Sigmoid colon (tissue), 7 donors: Measurements from ENCODE around the gene RNASET2. TPM values are rescaled to one million over a fixed set of nuclear protein-coding genes. Genes with fewer than 3 reads are reported as not detected.
"Not testable (repeated sequence)": the region's sequence is repeated elsewhere in the genome, so short reads cannot be mapped to it uniquely, and the experiment has no call there.

ENCODE experiments used
- DNase-seq: peaks from one replicate; pipeline ENCODE4 v3.0.0-alpha.2; 2019
- H3K27ac ChIP-seq, 4 donors: fragments of 200-600 bp; sonication (generic); one replicate each; pipeline ENCODE4 v1.5.1; 2016 to 2019; ENCODE audit warnings: mild to moderate bottlenecking in 1 of 4
- H3K27me3 ChIP-seq, 3 donors: fragments of 200-600 bp; sonication (generic); one replicate each; pipeline ENCODE4 v1.5.1; 2019; ENCODE audit warnings: mild to moderate bottlenecking in 1 of 3
- H3K36me3 ChIP-seq, 4 donors: fragments of 200-600 bp; sonication (generic); one replicate each; pipeline ENCODE4 v1.5.1; 2016 to 2019
- H3K4me1 ChIP-seq, 4 donors: fragments of 200-600 bp; sonication (generic); one replicate each; pipeline ENCODE4 v1.5.1; 2017 to 2019
- H3K4me3 ChIP-seq, 4 donors: fragments of 200-600 bp; sonication (generic); one replicate each; pipeline ENCODE4 v1.5.1; 2017 to 2019; ENCODE audit warnings: mild to moderate bottlenecking in 2 of 4, moderate library complexity in 1 of 4
- H3K9me3 ChIP-seq, 4 donors: fragments of 200-600 bp in 3 of 4; sonication (generic) in 3 of 4; one replicate each; pipeline versions ENCODE4 v1.5.1 to v1.6.1; 2013 to 2019
- EP300 ChIP-seq, 4 donors: sonication (generic); formaldehyde crosslinking; IDR thresholded peaks; one replicate each; pipeline ENCODE4 v1.6.1; 2017; ENCODE audit warnings: antibody characterized with exemption in 4 of 4
- POLR2A ChIP-seq, 2 donors: fragments of 450-650 bp; IDR thresholded peaks; one replicate each; pipeline ENCODE4 v1.6.1; 2016; ENCODE audit warnings: antibody characterized with exemption in 2 of 2, mild to moderate bottlenecking in 2 of 2, moderate library complexity in 2 of 2
- POLR2AphosphoS5 ChIP-seq, 4 donors: sonication (generic); formaldehyde crosslinking; IDR thresholded peaks; one replicate each; pipeline ENCODE4 v1.6.1; 2017; ENCODE audit warnings: antibody characterized with exemption in 4 of 4
- WGBS, 2 donors: extraction: QIAGEN DNeasy Blood & Tissue Kit; methylation state at CpG; one replicate each; pipeline ENCODE4 v1.1.7; 2013; 5-methylcytosine and 5-hydroxymethylcytosine counted together
- intact Hi-C: fragments of 100-400 bp; cut with DNase I; formaldehyde crosslinking; loops from one replicate; pipeline ENCODE4 v1.15.1; 2023
- polyA plus RNA-seq, 3 donors: library from polyadenylated mRNA; stranded (reverse); fragments of 200-250 nt; gene quantifications; one replicate each; pipeline ENCODE4 v1.2.3, GENCODE V29; 2013
- total RNA-seq, 4 donors: library from RNA; depleted of rRNA; stranded (reverse); fragments of >200 nt; gene quantifications; one replicate each; pipeline ENCODE4 v1.1.0, GENCODE V29; 2016
- TF ChIP-seq, protein P1 (sequence below), 4 experiments: fragments of 450-650 bp in 3 of 4; fragments of 200-600 bp in 1 of 4; IDR thresholded peaks; one replicate each; pipeline ENCODE4 v1.5.1; 2016 to 2019; ENCODE audit warnings: antibody characterized with exemption in 4 of 4, mild to moderate bottlenecking in 3 of 4, moderate library complexity in 2 of 4
- donor health status: healthy with polysubstance abuse.
- donor health status: Bipolar disorder and iron deficiency.
- donor health status: healthy.

The RNASET2 gene
- total and polyA plus RNA-seq, 7 donors: 35.4 to 83.9 (median 43.9) TPM

DNA sequence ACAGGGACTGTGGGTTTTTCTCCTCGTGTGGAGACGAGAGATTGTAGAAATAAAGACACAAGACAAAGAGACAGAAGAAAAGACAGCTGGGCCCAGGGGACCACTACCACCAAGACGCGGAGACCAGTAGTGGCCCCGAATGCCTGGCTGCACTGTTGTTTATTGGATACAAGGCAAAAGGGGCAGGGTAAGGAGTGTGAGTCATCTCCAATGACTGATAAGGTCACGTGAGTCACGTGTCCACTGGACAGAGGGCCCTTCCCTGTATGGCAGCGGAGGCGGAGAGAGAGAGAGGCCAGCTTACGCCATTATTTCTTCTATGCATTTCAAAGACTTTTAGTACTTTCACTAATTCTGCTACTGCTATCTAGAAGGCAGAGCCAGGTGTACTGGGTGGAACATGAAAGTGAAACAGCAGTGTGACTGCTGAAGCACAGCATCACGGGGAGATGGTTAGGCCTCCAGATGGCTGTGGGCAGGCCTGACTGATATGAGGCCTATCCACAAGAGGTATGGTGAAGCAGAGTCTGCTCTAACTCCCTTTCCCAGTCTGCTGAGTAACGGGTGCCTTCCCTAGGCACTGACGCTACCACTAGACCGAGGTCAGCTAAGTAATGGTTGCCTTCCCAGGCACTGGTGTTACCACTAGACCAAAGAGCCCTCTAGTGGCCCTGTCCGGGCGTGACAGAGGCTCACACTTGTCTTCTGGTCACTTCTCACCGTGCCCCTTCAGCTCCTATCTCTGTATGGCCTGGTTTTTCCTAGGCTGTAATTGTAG lies 5.3 kb downstream of the RNASET2 start:
- Histone ChIP-seq H3K4me1 (peaks cover 0 to 12% (median 9%) of the 10 kb centered on the region in 4 donors), H3K27ac (peak overlapping the region; percentile 4 to 53 (median 30)), H3K36me3 (peaks cover 0 to 26% (median 2%) of the 10 kb centered on the region in 4 donors)
- intact Hi-C loops: loop anchor here (2.0 to 10.0 kb wide), 2 partner anchors 86 to 164 kb away; no protein-coding TSS in a partner anchor
- peak; percentile 79 for DNase-seq
- WGBS, 2 donors: 55 to 63% methylated on average over 17 of the region's 17 CpGs
- H3K9me3 ChIP-seq, H3K27me3 ChIP-seq, H3K4me3 ChIP-seq: not testable (repeated sequence)
- TF ChIP-seq, protein P1, sequence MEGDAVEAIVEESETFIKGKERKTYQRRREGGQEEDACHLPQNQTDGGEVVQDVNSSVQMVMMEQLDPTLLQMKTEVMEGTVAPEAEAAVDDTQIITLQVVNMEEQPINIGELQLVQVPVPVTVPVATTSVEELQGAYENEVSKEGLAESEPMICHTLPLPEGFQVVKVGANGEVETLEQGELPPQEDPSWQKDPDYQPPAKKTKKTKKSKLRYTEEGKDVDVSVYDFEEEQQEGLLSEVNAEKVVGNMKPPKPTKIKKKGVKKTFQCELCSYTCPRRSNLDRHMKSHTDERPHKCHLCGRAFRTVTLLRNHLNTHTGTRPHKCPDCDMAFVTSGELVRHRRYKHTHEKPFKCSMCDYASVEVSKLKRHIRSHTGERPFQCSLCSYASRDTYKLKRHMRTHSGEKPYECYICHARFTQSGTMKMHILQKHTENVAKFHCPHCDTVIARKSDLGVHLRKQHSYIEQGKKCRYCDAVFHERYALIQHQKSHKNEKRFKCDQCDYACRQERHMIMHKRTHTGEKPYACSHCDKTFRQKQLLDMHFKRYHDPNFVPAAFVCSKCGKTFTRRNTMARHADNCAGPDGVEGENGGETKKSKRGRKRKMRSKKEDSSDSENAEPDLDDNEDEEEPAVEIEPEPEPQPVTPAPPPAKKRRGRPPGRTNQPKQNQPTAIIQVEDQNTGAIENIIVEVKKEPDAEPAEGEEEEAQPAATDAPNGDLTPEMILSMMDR (IDR thresholded peaks at IDR 0.05): peak; percentile 17 to 48 (median 42)

DNA sequence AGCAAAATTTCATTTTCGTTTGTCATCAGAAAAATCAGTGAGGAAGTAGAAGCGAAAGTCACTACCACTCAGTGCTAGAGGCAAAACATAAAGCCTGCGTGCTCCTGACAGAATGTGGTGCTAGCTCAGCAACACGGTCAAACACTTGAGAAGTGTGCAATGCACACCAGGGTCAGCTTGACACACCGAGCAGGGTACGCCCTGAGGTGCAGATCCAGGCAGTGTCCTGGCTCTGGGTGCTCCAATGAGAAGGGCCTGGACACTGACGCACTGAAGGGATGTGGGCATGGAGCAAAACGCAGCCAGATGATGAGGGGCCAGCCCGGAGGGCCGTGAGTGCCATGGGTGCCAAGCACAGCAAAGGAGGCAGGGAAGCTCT lies 5.9 kb downstream of the RNASET2 start:
- no peak for DNase-seq
- H3K4me1 ChIP-seq: peaks cover 0 to 8% (median 3%) of the 10 kb centered on the region in 4 donors
- peak overlapping the region; percentile 4 to 53 (median 30) for H3K27ac ChIP-seq
- TF ChIP-seq POLR2AphosphoS5 (IDR thresholded peaks at IDR 0.05) (peak in 1 of 4 donors; percentile 8), EP300 (IDR thresholded peaks at IDR 0.05) (no peak), POLR2A (IDR thresholded peaks at IDR 0.05) (no peak)
- TF ChIP-seq, protein P1 (IDR thresholded peaks at IDR 0.05): no peak
- no peaks in the 10 kb centered on the region for H3K27me3 ChIP-seq
- H3K9me3 ChIP-seq: no peaks in the 10 kb centered on the region
- 76 to 84% methylated on average over 10 of the region's 10 CpGs for WGBS, 2 donors
- no peak overlapping the region for H3K4me3 ChIP-seq
- peaks cover 0 to 29% (median 2%) of the 10 kb centered on the region in 4 donors for H3K36me3 ChIP-seq
- intact Hi-C loops: loop anchor here (2.0 to 10.0 kb wide), 2 partner anchors 86 to 164 kb away; no protein-coding TSS in a partner anchor

DNA sequence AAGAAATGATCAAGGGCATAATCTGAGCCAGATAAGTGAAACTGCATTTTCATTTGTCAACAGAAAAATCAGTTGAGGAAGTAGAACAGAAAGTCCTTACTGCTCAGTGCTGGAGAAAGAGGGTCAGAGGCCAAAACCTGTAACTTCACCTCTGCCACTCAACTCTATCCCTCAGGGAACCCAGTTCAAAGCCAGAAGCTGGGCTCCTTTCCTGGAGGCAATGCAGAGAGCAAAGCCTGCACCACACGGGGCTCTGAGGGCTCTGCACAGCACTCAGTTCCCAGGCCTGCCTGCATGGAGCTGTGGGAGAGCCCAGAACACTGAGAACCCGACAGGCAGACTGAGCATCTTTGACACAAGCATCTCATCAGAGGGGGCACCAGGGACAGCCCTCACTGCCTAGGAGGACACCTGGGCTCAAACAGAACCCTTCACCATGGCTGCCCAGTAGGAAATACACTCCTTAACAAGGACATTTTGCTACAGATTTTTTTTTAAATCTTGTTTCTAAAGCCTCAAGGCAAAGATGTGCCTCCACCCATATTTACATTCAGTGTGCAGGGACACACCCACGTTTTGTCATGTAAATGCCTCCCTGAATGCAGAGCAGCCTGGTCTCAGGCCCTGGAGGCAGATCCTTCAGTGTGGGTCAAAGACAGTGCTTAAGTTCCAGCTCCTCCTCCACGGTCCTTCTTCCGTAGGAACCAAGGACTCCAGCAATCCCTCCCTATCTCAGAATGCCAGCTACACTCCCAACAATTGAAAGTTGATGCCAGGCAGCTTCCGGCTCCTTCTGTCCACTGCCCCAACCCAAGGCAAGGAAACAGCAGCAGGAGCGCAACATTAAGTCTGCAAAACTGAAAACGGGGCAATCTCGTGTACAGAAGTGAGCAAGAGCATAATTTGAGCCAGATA lies 6.6 kb downstream of the RNASET2 start:
- no peaks in the 10 kb centered on the region for H3K27me3 ChIP-seq
- intact Hi-C loops: loop anchor here (2.0 to 10.0 kb wide), 2 partner anchors 85 to 163 kb away; no protein-coding TSS in a partner anchor
- no peaks in the 10 kb centered on the region for H3K9me3 ChIP-seq
- TF ChIP-seq EP300 (IDR thresholded peaks at IDR 0.05) (no peak), POLR2AphosphoS5 (IDR thresholded peaks at IDR 0.05) (no peak), POLR2A (IDR thresholded peaks at IDR 0.05) (no peak)
- TF ChIP-seq, protein P1 (IDR thresholded peaks at IDR 0.05): no peak
- peak overlapping the region in 2 of 4 donors; percentile 25 to 53 for H3K27ac ChIP-seq
- no peak for DNase-seq
- peaks cover 0 to 29% (median 2%) of the 10 kb centered on the region in 4 donors for H3K36me3 ChIP-seq
- no peak overlapping the region for H3K4me3 ChIP-seq
- peaks cover 0 to 5% (median 1%) of the 10 kb centered on the region in 4 donors for H3K4me1 ChIP-seq
- 60 to 65% methylated on average over 9 of the region's 9 CpGs for WGBS, 2 donors

DNA sequence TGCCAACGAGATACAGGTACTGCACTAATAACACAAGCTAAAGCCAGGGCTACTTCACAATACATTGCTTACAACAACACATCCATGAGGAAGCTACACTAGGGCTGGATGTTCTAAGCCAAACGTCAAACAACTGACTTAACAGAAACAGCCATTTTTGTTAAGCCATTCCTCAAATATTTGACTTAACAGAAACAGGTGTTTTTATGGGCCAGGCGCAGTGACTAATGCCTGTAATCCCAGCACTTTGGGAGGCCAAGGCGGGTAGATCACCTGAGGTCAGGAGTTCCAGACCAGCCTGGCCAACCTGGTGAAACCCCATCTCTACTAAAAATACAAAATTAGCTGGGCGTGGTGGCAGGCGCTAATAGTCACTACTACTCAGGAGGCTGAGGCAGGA lies 7.6 kb downstream of the RNASET2 start:
- H3K4me3 ChIP-seq, intact Hi-C loops, H3K27me3 ChIP-seq, DNase-seq, H3K27ac ChIP-seq, H3K4me1 ChIP-seq, H3K9me3 ChIP-seq: not testable (repeated sequence)
- peaks cover 0 to 29% (median 2%) of the 10 kb centered on the region in 4 donors for H3K36me3 ChIP-seq
- 81 to 89% methylated on average over 6 of the region's 6 CpGs for WGBS, 2 donors

DNA sequence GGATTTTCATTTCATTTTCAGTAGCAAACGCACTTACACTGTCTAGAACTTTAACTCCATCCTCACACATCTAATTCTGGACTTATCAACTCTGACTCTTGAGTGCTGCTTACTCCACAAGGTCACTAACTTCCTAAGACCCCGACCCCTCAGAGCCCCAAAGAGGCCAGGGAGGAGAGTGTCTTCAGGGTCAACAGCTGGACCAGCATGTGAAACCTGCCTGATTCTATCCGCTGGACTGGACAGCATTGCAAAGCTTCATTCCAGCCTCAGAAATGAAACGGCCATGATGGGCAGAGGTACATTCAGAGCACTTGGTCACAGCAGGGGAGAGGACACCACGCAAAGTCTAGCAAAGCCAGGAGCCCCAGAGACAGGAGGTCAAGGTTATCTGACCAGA lies 9.1 kb downstream of the RNASET2 start:
- no peaks in the 10 kb centered on the region for H3K4me1 ChIP-seq
- intact Hi-C loops: no loop called here
- no peak for DNase-seq
- peaks cover 0 to 35% (median 2%) of the 10 kb centered on the region in 4 donors for H3K36me3 ChIP-seq
- H3K27ac ChIP-seq: no peak overlapping the region
- 89 to 92% methylated on average over 5 of the region's 5 CpGs for WGBS, 2 donors
- TF ChIP-seq, protein P1 (IDR thresholded peaks at IDR 0.05): no peak
- TF ChIP-seq EP300 (IDR thresholded peaks at IDR 0.05) (no peak), POLR2AphosphoS5 (IDR thresholded peaks at IDR 0.05) (no peak), POLR2A (IDR thresholded peaks at IDR 0.05) (no peak)
- no peak overlapping the region for H3K4me3 ChIP-seq
- H3K9me3 ChIP-seq: no peaks in the 10 kb centered on the region
- no peaks in the 10 kb centered on the region for H3K27me3 ChIP-seq
